ENCODE results near the gene TNK1.

TNK1 gene

GRCh38 chr17:7437369-7437863 is 56.5 kb downstream of the TNK1 start:
- DNase-seq, result no peak

GRCh38 chr17:7437950-7438614 is 57.2 kb downstream of the TNK1 start:
- no peak for DNase-seq

- no peak for DNase-seq
These were observed 58.0 kb downstream of the TNK1 start for GRCh38 chr17:7438656-7439460.

All from NCI-H1105 treated with DMSO at 0.1 percent for 48 hours (cell line).